ENCODE data around the gene KCNN4. TPM values are rescaled to one million over a fixed set of nuclear protein-coding genes. Genes with fewer than 3 reads are reported as not detected.

Gene KCNN4
- total RNA-seq, 2 donors from 2014 or later = 2.8 to 3.5 TPM

- H3K4me3 ChIP-seq = no peak overlapping the region
- ATAC-seq (ENCODE audit: insufficient number of reproducible peaks, low FRiP score, low read depth) = no peak
- H3K36me3 ChIP-seq = peaks cover 52% of the 10 kb centered on the region
Observed at GRCh38 chr19:43729919-43730318, 50.9 kb downstream of the KCNN4 start.

GRCh38 chr19:43727593-43727853, 53.2 kb downstream of the KCNN4 start:
- no peaks in the 10 kb centered on the region for H3K4me1 ChIP-seq (ENCODE audit: control insufficient read depth in 1 of 2, low read depth in 2 of 2)
- no peak overlapping the region for H3K27ac ChIP-seq
- H3K27me3 ChIP-seq (replicated peaks; ENCODE audit: insufficient read depth) = no peaks in the 10 kb centered on the region
- no peaks in the 10 kb centered on the region for H3K9me3 ChIP-seq
- TF ChIP-seq CTCF (IDR thresholded peaks at IDR 0.05) = no peak
- ATAC-seq (ENCODE audit: insufficient number of reproducible peaks, low FRiP score, low read depth) = no peak
- peaks cover 33% of the 10 kb centered on the region for H3K36me3 ChIP-seq
- no peak for DNase-seq (ENCODE audit: low spot score)
- no peak overlapping the region for H3K4me3 ChIP-seq

More at GRCh38 chr19:43729919-43730318, 50.9 kb downstream of the KCNN4 start:
- DNase-seq (ENCODE audit: low spot score) = no peak
- Histone ChIP-seq H3K4me1 (ENCODE audit: control insufficient read depth in 1 of 2, low read depth in 2 of 2) (no peaks in the 10 kb centered on the region), H3K9me3 (no peaks in the 10 kb centered on the region), H3K27ac (no peak overlapping the region), H3K27me3 (replicated peaks; ENCODE audit: insufficient read depth) (no peaks in the 10 kb centered on the region)
- no peak for TF ChIP-seq CTCF (IDR thresholded peaks at IDR 0.05)

- ATAC-seq (ENCODE audit: insufficient number of reproducible peaks, low FRiP score, low read depth) = no peak
- Histone ChIP-seq H3K27me3 (replicated peaks; ENCODE audit: insufficient read depth) (no peaks in the 10 kb centered on the region), H3K9me3 (no peaks in the 10 kb centered on the region), H3K4me1 (ENCODE audit: control insufficient read depth in 1 of 2, low read depth in 2 of 2) (no peaks in the 10 kb centered on the region), H3K4me3 (no peak overlapping the region), H3K36me3 (peaks cover 28% of the 10 kb centered on the region), H3K27ac (no peak overlapping the region)
- no peak for DNase-seq (ENCODE audit: low spot score)
- TF ChIP-seq CTCF (IDR thresholded peaks at IDR 0.05) = no peak
Observed at GRCh38 chr19:43726736-43727592, 53.8 kb downstream of the KCNN4 start.

- H3K4me3 ChIP-seq = no peak overlapping the region
- DNase-seq (ENCODE audit: low spot score) (no peak), ATAC-seq (ENCODE audit: insufficient number of reproducible peaks, low FRiP score, low read depth) (no peak)
- TF ChIP-seq CTCF (IDR thresholded peaks at IDR 0.05) = no peak
- H3K36me3 ChIP-seq = peaks cover 18% of the 10 kb centered on the region
- no peaks in the 10 kb centered on the region for H3K9me3 ChIP-seq
- H3K4me1 ChIP-seq (ENCODE audit: control insufficient read depth in 1 of 2, low read depth in 2 of 2) = no peaks in the 10 kb centered on the region
- no peaks in the 10 kb centered on the region for H3K27me3 ChIP-seq (replicated peaks; ENCODE audit: insufficient read depth)
- H3K27ac ChIP-seq = no peak overlapping the region
Observed at GRCh38 chr19:43725468-43725867, 55.3 kb downstream of the KCNN4 start.

- H3K9me3 ChIP-seq = no peaks in the 10 kb centered on the region
- H3K4me1 ChIP-seq (ENCODE audit: control insufficient read depth in 1 of 2, low read depth in 2 of 2) = no peaks in the 10 kb centered on the region
- no peak overlapping the region for H3K4me3 ChIP-seq
- no peaks in the 10 kb centered on the region for H3K27me3 ChIP-seq (replicated peaks; ENCODE audit: insufficient read depth)
- H3K27ac ChIP-seq = no peak overlapping the region
- H3K36me3 ChIP-seq = peaks cover 16% of the 10 kb centered on the region
- DNase-seq (ENCODE audit: low spot score) (no peak), ATAC-seq (ENCODE audit: insufficient number of reproducible peaks, low FRiP score, low read depth) (no peak)
- TF ChIP-seq CTCF (IDR thresholded peaks at IDR 0.05) = no peak
Observed at GRCh38 chr19:43724896-43725295, 55.9 kb downstream of the KCNN4 start.
